ENCODE results near the gene RNF41. TPM values are rescaled to one million over a fixed set of nuclear protein-coding genes. Genes with fewer than 3 reads are reported as not detected.
A peak's percentile ranks its signal among the peaks of the same experiment; 100 is the strongest.

RNF41 gene
- total RNA-seq, 1 donor from 2014 or later = 79.6 TPM

DNA sequence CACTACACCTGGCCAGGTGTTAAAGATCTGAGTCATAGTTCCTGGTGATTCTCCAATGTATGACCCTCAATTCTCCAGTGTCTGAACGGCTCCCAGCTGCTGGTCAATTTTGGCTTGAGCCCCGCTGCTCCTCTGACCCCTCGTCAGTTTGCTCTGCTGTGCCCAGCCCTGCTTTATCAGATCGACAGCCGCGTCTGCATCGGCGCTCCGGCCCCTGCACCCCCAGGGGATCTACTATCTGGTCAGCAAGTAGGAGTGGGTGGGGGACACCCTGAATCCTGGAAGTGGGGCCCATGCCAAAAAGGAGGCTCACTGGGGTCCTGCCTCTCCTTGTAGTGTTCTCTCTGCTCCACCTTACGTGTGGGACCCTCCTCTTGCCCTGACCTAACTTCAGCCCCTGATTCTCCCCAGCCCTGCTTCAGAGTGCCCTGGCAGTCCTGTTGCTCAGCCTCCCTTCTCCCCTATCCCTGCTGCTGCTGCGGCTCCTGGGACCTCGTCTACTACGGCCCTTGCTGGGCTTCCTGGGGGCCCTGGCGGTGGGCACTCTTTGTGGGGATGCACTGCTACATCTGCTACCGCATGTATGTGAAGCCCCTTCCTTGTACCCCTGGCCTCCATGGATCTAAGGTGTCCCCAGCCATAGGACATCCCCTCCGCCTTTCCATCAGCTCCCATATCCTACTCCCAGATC is 13.2 kb upstream of the RNF41 start:
- intact Hi-C loops (cut with DNase I) = no loop called here
- no peak overlapping the region for H3K4me3 ChIP-seq

DNA sequence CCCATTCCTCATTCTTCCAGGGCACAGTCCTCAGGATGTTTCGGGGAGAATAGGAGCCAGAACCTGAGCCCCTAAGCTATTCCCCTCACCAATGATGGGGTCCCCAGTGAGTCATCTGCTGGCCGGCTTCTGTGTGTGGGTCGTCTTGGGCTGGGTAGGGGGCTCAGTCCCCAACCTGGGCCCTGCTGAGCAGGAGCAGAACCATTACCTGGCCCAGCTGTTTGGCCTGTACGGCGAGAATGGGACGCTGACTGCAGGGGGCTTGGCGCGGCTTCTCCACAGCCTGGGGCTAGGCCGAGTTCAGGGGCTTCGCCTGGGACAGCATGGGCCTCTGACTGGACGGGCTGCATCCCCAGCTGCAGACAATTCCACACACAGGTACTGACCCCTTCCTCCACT is 9.5 kb upstream of the RNF41 start:
- TF ChIP-seq POLR2A (IDR thresholded peaks at IDR 0.05) (no peak), POLR2AphosphoS5 (IDR thresholded peaks at IDR 0.05; ENCODE audit: insufficient read depth in 1 of 2, low read depth in 1 of 2) (no peak)
- TF ChIP-seq, protein P1, sequence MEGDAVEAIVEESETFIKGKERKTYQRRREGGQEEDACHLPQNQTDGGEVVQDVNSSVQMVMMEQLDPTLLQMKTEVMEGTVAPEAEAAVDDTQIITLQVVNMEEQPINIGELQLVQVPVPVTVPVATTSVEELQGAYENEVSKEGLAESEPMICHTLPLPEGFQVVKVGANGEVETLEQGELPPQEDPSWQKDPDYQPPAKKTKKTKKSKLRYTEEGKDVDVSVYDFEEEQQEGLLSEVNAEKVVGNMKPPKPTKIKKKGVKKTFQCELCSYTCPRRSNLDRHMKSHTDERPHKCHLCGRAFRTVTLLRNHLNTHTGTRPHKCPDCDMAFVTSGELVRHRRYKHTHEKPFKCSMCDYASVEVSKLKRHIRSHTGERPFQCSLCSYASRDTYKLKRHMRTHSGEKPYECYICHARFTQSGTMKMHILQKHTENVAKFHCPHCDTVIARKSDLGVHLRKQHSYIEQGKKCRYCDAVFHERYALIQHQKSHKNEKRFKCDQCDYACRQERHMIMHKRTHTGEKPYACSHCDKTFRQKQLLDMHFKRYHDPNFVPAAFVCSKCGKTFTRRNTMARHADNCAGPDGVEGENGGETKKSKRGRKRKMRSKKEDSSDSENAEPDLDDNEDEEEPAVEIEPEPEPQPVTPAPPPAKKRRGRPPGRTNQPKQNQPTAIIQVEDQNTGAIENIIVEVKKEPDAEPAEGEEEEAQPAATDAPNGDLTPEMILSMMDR (IDR thresholded peaks at IDR 0.05) = no peak
- intact Hi-C loops (cut with DNase I) = no loop called here

More for the DNA sequence above, 13.2 kb upstream of the RNF41 start:
- no peaks in the 10 kb centered on the region for H3K9me3 ChIP-seq
- no peaks in the 10 kb centered on the region for H3K27me3 ChIP-seq
- no peak overlapping the region for H3K27ac ChIP-seq
- H3K4me1 ChIP-seq = no peaks in the 10 kb centered on the region
- TF ChIP-seq POLR2AphosphoS5 (IDR thresholded peaks at IDR 0.05; ENCODE audit: insufficient read depth in 1 of 2, low read depth in 1 of 2) (no peak), POLR2A (IDR thresholded peaks at IDR 0.05) (no peak)
- TF ChIP-seq, protein P1 (IDR thresholded peaks at IDR 0.05) = no peak
- no peak for DNase-seq (ENCODE audit: extremely low spot score in 2 of 2)
- H3K36me3 ChIP-seq = peaks cover 0 to 5% of the 10 kb centered on the region in 2 donors

DNA sequence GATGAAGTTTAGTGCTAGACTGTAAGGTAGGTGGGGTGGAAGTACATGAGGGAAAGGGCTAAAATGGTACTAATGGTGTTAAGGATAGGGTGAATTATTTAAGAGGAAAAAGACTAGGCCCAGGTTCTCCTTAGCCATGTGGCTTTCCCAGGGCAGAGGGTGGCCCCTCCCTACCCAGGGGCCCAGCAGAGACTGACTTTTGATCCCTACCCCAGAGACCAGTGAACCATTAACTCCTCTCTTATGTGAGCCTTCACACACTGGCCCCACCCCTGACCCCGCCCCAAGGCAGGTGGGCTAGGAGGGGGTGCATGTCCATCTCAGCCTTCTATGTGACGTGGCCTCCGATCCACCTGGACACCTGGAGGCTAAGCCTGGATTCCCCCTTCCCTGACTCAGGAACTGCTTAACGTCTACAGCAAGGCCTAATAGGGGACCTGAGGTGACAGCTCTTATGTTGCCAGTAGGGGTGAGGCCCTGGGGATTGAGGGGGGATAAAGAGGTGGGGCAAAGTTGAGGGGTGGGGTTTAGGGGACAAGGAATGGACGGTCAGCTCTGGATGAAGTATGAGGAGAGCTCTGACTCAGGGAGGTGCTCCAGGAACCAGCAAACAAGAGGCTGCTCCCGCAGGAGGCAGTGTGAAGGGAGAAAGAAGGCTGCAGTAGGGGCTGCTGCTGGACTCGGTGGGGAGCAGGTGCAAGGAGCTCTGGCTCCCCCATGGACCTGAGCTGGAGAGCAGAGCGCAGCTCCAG is 8.9 kb upstream of the RNF41 start:
- intact Hi-C loops (cut with DNase I) = no loop called here

More for the DNA sequence above, 9.5 kb upstream of the RNF41 start:
- Histone ChIP-seq H3K27ac (no peak overlapping the region), H3K4me1 (no peaks in the 10 kb centered on the region), H3K27me3 (no peaks in the 10 kb centered on the region), H3K9me3 (no peaks in the 10 kb centered on the region), H3K36me3 (peaks cover 0 to 11% of the 10 kb centered on the region in 2 donors), H3K4me3 (no peak overlapping the region)
- DNase-seq (ENCODE audit: extremely low spot score in 2 of 2) = peak in 1 of 2 donors; percentile 70

DNA sequence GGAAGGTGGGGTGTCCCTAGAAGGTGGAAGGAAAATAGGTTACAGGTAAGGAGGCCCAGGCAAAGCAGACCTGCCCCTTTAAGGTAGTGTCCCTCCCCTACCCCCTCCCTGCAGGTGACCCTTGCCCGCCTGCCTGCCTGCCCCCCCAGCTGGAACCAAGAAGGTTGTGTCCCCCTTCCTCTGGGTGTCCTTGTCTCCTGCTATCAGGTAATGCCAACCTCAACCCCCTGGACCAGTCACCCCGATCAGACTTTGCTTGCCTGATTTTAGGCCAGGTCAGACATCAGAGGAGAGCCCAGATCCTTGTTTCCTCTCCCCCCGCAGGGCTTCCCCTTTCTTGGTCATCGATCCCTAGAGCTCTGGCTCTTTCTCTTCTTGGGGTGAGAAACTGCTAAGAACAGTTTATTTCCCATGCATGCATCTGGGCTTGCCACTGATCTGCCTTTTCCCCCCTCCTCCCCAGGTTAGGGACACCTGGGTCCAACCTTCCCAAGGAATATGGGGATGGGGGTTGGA is 8.3 kb upstream of the RNF41 start, which contains the start of gene SLC39A5:
Gene SLC39A5, plus strand, starts transcription at position 136 of the 516 bp plus-strand sequence. CDS start 1,224 bp downstream, outside the sequence.
- H3K27me3 ChIP-seq = no peaks in the 10 kb centered on the region
- no peak within 1 kb of the TSS for H3K27ac ChIP-seq
- H3K36me3 ChIP-seq = peaks cover 0 to 11% of the 10 kb centered on the region in 2 donors
- H3K4me1 ChIP-seq = peaks cover 4% of the 10 kb centered on the region
- H3K4me3 ChIP-seq = no peak within 1 kb of the TSS
- no peak for DNase-seq (ENCODE audit: extremely low spot score in 2 of 2)
- intact Hi-C loops (cut with DNase I) = loop anchor here (10.0 kb wide), 1 partner anchor 105 kb away; the partner anchor contains the start of gene ESYT1
- no peaks in the 10 kb centered on the region for H3K9me3 ChIP-seq
- TF ChIP-seq POLR2A (IDR thresholded peaks at IDR 0.05) = no peak
- TF ChIP-seq POLR2AphosphoS5 (IDR thresholded peaks at IDR 0.05; ENCODE audit: insufficient read depth in 1 of 2, low read depth in 1 of 2) = no peak
- TF ChIP-seq, protein P1 (IDR thresholded peaks at IDR 0.05) = no peak

More for the DNA sequence above, 8.9 kb upstream of the RNF41 start:
- TF ChIP-seq, protein P1 (IDR thresholded peaks at IDR 0.05) = no peak
- TF ChIP-seq POLR2A (IDR thresholded peaks at IDR 0.05) (no peak), POLR2AphosphoS5 (IDR thresholded peaks at IDR 0.05; ENCODE audit: insufficient read depth in 1 of 2, low read depth in 1 of 2) (no peak)
- no peak overlapping the region for H3K27ac ChIP-seq
- H3K36me3 ChIP-seq = peaks cover 0 to 11% of the 10 kb centered on the region in 2 donors
- H3K4me3 ChIP-seq = no peak overlapping the region
- no peaks in the 10 kb centered on the region for H3K4me1 ChIP-seq
- no peaks in the 10 kb centered on the region for H3K9me3 ChIP-seq
- DNase-seq (ENCODE audit: extremely low spot score in 2 of 2) = no peak
- no peaks in the 10 kb centered on the region for H3K27me3 ChIP-seq

All from vagina (tissue), 2 donors.